Measurements from ENCODE around the gene RIMBP2.

Gene RIMBP2

GRCh38 chr12:130461447-130461815 is 254.7 kb downstream of the RIMBP2 start:
- no peaks in the 10 kb centered on the region for H3K36me3 ChIP-seq (ENCODE audit: control insufficient read depth, insufficient read depth, low read length)
- H3K9ac ChIP-seq (ENCODE audit: low read length), result no peak overlapping the region
- no peak overlapping the region for H3K27ac ChIP-seq (ENCODE audit: low read depth, low read length)
- no peaks in the 10 kb centered on the region for H3K27me3 ChIP-seq (ENCODE audit: control insufficient read depth, insufficient read depth, low read length)
- H3K9me3 ChIP-seq (ENCODE audit: control insufficient read depth, insufficient read depth, low read depth, low read length), result no peaks in the 10 kb centered on the region
- H3K4me3 ChIP-seq (ENCODE audit: low read depth, low read length), result no peak overlapping the region
- H3K4me1 ChIP-seq (ENCODE audit: control insufficient read depth, insufficient read depth, low read length), result peaks cover 2% of the 10 kb centered on the region; the same call in 1 of the 2 replicates

- no peak overlapping the region for H3K27ac ChIP-seq (ENCODE audit: low read depth, low read length)
- H3K27me3 ChIP-seq (ENCODE audit: control insufficient read depth, insufficient read depth, low read length), result no peaks in the 10 kb centered on the region
- H3K4me1 ChIP-seq (ENCODE audit: control insufficient read depth, insufficient read depth, low read length), result no peaks in the 10 kb centered on the region
- no peaks in the 10 kb centered on the region for H3K36me3 ChIP-seq (ENCODE audit: control insufficient read depth, insufficient read depth, low read length)
- H3K4me3 ChIP-seq (ENCODE audit: low read depth, low read length), result no peak overlapping the region
- no peaks in the 10 kb centered on the region for H3K9me3 ChIP-seq (ENCODE audit: control insufficient read depth, insufficient read depth, low read depth, low read length)
- H3K9ac ChIP-seq (ENCODE audit: low read length), result no peak overlapping the region
These were observed 255.3 kb downstream of the RIMBP2 start for GRCh38 chr12:130460611-130461446.

- no peak overlapping the region for H3K27ac ChIP-seq (ENCODE audit: low read depth, low read length)
- no peaks in the 10 kb centered on the region for H3K9me3 ChIP-seq (ENCODE audit: control insufficient read depth, insufficient read depth, low read depth, low read length)
- H3K27me3 ChIP-seq (ENCODE audit: control insufficient read depth, insufficient read depth, low read length), result no peaks in the 10 kb centered on the region
- H3K4me3 ChIP-seq (ENCODE audit: low read depth, low read length), result no peak overlapping the region
- H3K9ac ChIP-seq (ENCODE audit: low read length), result no peak overlapping the region
- no peaks in the 10 kb centered on the region for H3K4me1 ChIP-seq (ENCODE audit: control insufficient read depth, insufficient read depth, low read length)
- no peaks in the 10 kb centered on the region for H3K36me3 ChIP-seq (ENCODE audit: control insufficient read depth, insufficient read depth, low read length)
These were observed 256.2 kb downstream of the RIMBP2 start for GRCh38 chr12:130459916-130460315.

- H3K9ac ChIP-seq (ENCODE audit: low read length), result no peak overlapping the region
- H3K27me3 ChIP-seq (ENCODE audit: control insufficient read depth, insufficient read depth, low read length), result no peaks in the 10 kb centered on the region
- H3K4me1 ChIP-seq (ENCODE audit: control insufficient read depth, insufficient read depth, low read length), result no peaks in the 10 kb centered on the region
- no peaks in the 10 kb centered on the region for H3K9me3 ChIP-seq (ENCODE audit: control insufficient read depth, insufficient read depth, low read depth, low read length)
- H3K36me3 ChIP-seq (ENCODE audit: control insufficient read depth, insufficient read depth, low read length), result no peaks in the 10 kb centered on the region
- H3K27ac ChIP-seq (ENCODE audit: low read depth, low read length), result no peak overlapping the region
- no peak overlapping the region for H3K4me3 ChIP-seq (ENCODE audit: low read depth, low read length)
These were observed 257.8 kb downstream of the RIMBP2 start for GRCh38 chr12:130458341-130458740.

- H3K36me3 ChIP-seq (ENCODE audit: control insufficient read depth, insufficient read depth, low read length), result no peaks in the 10 kb centered on the region
- no peak overlapping the region for H3K4me3 ChIP-seq (ENCODE audit: low read depth, low read length)
- no peaks in the 10 kb centered on the region for H3K9me3 ChIP-seq (ENCODE audit: control insufficient read depth, insufficient read depth, low read depth, low read length)
- H3K27me3 ChIP-seq (ENCODE audit: control insufficient read depth, insufficient read depth, low read length), result no peaks in the 10 kb centered on the region
- no peak overlapping the region for H3K27ac ChIP-seq (ENCODE audit: low read depth, low read length)
- H3K9ac ChIP-seq (ENCODE audit: low read length), result no peak overlapping the region
- no peaks in the 10 kb centered on the region for H3K4me1 ChIP-seq (ENCODE audit: control insufficient read depth, insufficient read depth, low read length)
These were observed 258.9 kb downstream of the RIMBP2 start for GRCh38 chr12:130457215-130457614.

GRCh38 chr12:130456375-130457199 is 259.5 kb downstream of the RIMBP2 start:
- no peaks in the 10 kb centered on the region for H3K4me1 ChIP-seq (ENCODE audit: control insufficient read depth, insufficient read depth, low read length)
- no peak overlapping the region for H3K4me3 ChIP-seq (ENCODE audit: low read depth, low read length)

GRCh38 chr12:130455161-130455560 is 260.9 kb downstream of the RIMBP2 start:
- H3K9ac ChIP-seq (ENCODE audit: low read length), result no peak overlapping the region
- H3K36me3 ChIP-seq (ENCODE audit: control insufficient read depth, insufficient read depth, low read length), result no peaks in the 10 kb centered on the region
- no peak overlapping the region for H3K4me3 ChIP-seq (ENCODE audit: low read depth, low read length)
- H3K27me3 ChIP-seq (ENCODE audit: control insufficient read depth, insufficient read depth, low read length), result no peaks in the 10 kb centered on the region
- no peaks in the 10 kb centered on the region for H3K4me1 ChIP-seq (ENCODE audit: control insufficient read depth, insufficient read depth, low read length)
- H3K9me3 ChIP-seq (ENCODE audit: control insufficient read depth, insufficient read depth, low read depth, low read length), result no peaks in the 10 kb centered on the region
- no peak overlapping the region for H3K27ac ChIP-seq (ENCODE audit: low read depth, low read length)

More at GRCh38 chr12:130456375-130457199, 259.5 kb downstream of the RIMBP2 start:
- no peaks in the 10 kb centered on the region for H3K27me3 ChIP-seq (ENCODE audit: control insufficient read depth, insufficient read depth, low read length)
- H3K9ac ChIP-seq (ENCODE audit: low read length), result no peak overlapping the region
- H3K27ac ChIP-seq (ENCODE audit: low read depth, low read length), result no peak overlapping the region
- no peaks in the 10 kb centered on the region for H3K36me3 ChIP-seq (ENCODE audit: control insufficient read depth, insufficient read depth, low read length)
- H3K9me3 ChIP-seq (ENCODE audit: control insufficient read depth, insufficient read depth, low read depth, low read length), result no peaks in the 10 kb centered on the region

- H3K4me1 ChIP-seq (ENCODE audit: control insufficient read depth, insufficient read depth, low read length), result no peaks in the 10 kb centered on the region
- no peak overlapping the region for H3K9ac ChIP-seq (ENCODE audit: low read length)
- H3K9me3 ChIP-seq (ENCODE audit: control insufficient read depth, insufficient read depth, low read depth, low read length), result no peaks in the 10 kb centered on the region
- H3K27me3 ChIP-seq (ENCODE audit: control insufficient read depth, insufficient read depth, low read length), result no peaks in the 10 kb centered on the region
- H3K4me3 ChIP-seq (ENCODE audit: low read depth, low read length), result no peak overlapping the region
- no peak overlapping the region for H3K27ac ChIP-seq (ENCODE audit: low read depth, low read length)
- H3K36me3 ChIP-seq (ENCODE audit: control insufficient read depth, insufficient read depth, low read length), result no peaks in the 10 kb centered on the region
These were observed 261.8 kb downstream of the RIMBP2 start for GRCh38 chr12:130454296-130454695.

- no peaks in the 10 kb centered on the region for H3K36me3 ChIP-seq (ENCODE audit: control insufficient read depth, insufficient read depth, low read length)
- no peak overlapping the region for H3K4me3 ChIP-seq (ENCODE audit: low read depth, low read length)
- no peaks in the 10 kb centered on the region for H3K9me3 ChIP-seq (ENCODE audit: control insufficient read depth, insufficient read depth, low read depth, low read length)
- H3K9ac ChIP-seq (ENCODE audit: low read length), result no peak overlapping the region
- H3K27ac ChIP-seq (ENCODE audit: low read depth, low read length), result no peak overlapping the region
- H3K4me1 ChIP-seq (ENCODE audit: control insufficient read depth, insufficient read depth, low read length), result no peaks in the 10 kb centered on the region
- H3K27me3 ChIP-seq (ENCODE audit: control insufficient read depth, insufficient read depth, low read length), result no peaks in the 10 kb centered on the region; the same call in 1 of the 2 replicates
These were observed 263.6 kb downstream of the RIMBP2 start for GRCh38 chr12:130452546-130452945.

GRCh38 chr12:130451001-130451930 is 264.8 kb downstream of the RIMBP2 start:
- Histone ChIP-seq H3K9ac (ENCODE audit: low read length) (no peak overlapping the region), H3K27me3 (ENCODE audit: control insufficient read depth, insufficient read depth, low read length) (no peaks in the 10 kb centered on the region; the same call in 1 of the 2 replicates), H3K36me3 (ENCODE audit: control insufficient read depth, insufficient read depth, low read length) (no peaks in the 10 kb centered on the region), H3K27ac (ENCODE audit: low read depth, low read length) (no peak overlapping the region), H3K4me1 (ENCODE audit: control insufficient read depth, insufficient read depth, low read length) (no peaks in the 10 kb centered on the region), H3K4me3 (ENCODE audit: low read depth, low read length) (no peak overlapping the region), H3K9me3 (ENCODE audit: control insufficient read depth, insufficient read depth, low read depth, low read length) (no peaks in the 10 kb centered on the region)

Data from HUES6 (cell line).